ENCODE measurements around the gene RENBP.

DNA sequence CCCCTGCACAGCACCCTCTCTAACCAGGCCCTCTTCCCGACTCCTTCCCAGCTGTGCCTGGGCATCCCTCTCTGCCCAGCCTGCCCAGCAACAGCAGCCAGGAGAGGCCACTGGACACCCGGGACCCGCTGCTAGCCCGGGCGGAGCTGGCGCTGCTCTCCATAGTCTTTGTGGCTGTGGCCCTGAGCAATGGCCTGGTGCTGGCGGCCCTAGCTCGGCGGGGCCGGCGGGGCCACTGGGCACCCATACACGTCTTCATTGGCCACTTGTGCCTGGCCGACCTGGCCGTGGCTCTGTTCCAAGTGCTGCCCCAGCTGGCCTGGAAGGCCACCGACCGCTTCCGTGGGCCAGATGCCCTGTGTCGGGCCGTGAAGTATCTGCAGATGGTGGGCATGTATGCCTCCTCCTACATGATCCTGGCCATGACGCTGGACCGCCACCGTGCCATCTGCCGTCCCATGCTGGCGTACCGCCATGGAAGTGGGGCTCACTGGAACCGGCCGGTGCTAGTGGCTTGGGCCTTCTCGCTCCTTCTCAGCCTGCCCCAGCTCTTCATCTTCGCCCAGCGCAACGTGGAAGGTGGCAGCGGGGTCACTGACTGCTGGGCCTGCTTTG lies 38.9 kb downstream of the RENBP start:
- no peak for TF ChIP-seq ZNF785 (CRISPR knock-in tag; IDR thresholded peaks at IDR 0.05)
- no peak for TF ChIP-seq CBFB (CRISPR knock-in tag; IDR thresholded peaks at IDR 0.05)
- no peak for TF ChIP-seq POLR2A (conservative IDR thresholded peaks at IDR 0.05)
- no peak for TF ChIP-seq CBX5 (IDR thresholded peaks at IDR 0.05; ENCODE audit: borderline replicate concordance, low read depth)
